NB4 (cell line): ENCODE measurements around the gene GPR26.

ENCODE experiments used
- DNase-seq: peaks from one replicate; pipeline ENCODE4 v3.0.0; 2010; ENCODE audit warnings: low read depth
- H3K4me3 ChIP-seq: one replicate; pipeline ENCODE4 v1.5.1; 2011; ENCODE audit warnings: mild to moderate bottlenecking, low read depth, low read length, moderate library complexity
- CTCF ChIP-seq: IDR thresholded peaks from one replicate; pipeline ENCODE4 v1.5.1; 2012; ENCODE audit warnings: low read depth, low read length
- MAX ChIP-seq: IDR thresholded peaks from 2 replicates; pipeline ENCODE4 v1.6.1; 2011; ENCODE audit warnings: low read depth, low read length
- MYC ChIP-seq: IDR thresholded peaks from 2 replicates; pipeline ENCODE4 v1.6.1; 2011; ENCODE audit warnings: low read depth, low read length
- POLR2A ChIP-seq: IDR thresholded peaks from 2 replicates; pipeline ENCODE4 v1.6.1; 2011; ENCODE audit warnings: mild to moderate bottlenecking; ENCODE audit not compliant: insufficient read length; ENCODE audit errors: extremely low read depth

GPR26 gene

GRCh38 chr10:123649676-123650075 lies 16.5 kb upstream of the GPR26 start:
- DNase-seq, result no peak

DNA sequence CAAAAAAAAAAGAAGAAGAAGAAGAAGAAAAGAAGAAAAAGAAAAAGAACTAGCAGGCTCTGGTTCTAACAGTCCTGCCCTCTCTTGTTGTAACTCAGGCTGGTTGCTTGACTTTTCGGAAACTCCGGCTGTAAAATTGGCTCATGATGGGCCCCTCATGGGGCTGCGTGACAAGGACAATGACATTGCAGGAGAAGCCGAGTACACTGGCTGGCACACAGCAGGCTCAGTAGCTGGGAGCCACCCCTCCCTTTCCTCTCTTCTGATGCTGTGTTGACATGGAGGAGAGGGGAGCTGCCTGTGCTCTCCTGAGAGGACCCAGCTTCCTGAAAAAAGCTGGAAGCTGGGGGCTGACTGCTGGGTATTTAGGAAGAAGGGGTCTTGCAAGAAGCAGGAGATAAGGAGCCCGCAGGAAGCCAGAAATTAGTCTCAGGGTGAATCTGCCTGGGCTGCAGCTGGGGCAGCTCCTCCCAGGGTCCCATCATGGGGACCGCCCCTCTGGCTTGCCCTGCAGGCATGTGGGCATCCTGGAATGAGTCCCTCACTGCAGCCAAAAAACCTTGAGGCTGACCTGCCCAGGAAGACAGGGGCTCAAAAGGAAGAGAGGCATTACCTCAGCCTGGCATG lies 14.6 kb upstream of the GPR26 start:
- TF ChIP-seq POLR2A (no peak), CTCF (no peak), MAX (no peak), MYC (no peak)
- H3K4me3 ChIP-seq, result no peak overlapping the region
- DNase-seq, result no peak

More at GRCh38 chr10:123649676-123650075, 16.5 kb upstream of the GPR26 start:
- H3K4me3 ChIP-seq, result no peak overlapping the region
- no peak for TF ChIP-seq MYC
- TF ChIP-seq MAX, result no peak
- TF ChIP-seq POLR2A, result no peak
- no peak for TF ChIP-seq CTCF

DNA sequence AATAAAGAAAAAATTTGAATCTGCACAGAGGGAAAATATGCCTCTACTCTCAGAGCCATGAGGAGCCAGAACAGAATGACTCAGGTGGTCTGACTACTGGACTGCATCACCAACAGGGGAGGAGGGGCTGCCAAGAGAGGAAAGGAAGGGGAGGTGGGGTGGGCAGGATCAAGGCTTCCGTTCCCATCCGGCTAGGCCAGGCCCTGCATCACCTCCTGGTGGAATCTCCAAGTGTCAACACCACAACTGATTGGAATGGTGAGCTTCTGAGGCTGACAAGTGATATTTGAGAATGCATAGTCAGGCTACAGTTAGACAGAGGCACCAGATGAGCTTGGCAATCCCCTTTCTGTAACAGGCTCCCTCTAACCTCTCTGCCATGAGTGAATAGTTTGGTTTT lies 10.4 kb upstream of the GPR26 start:
- H3K4me3 ChIP-seq, result no peak overlapping the region
- TF ChIP-seq MAX (no peak), CTCF (no peak), MYC (no peak), POLR2A (no peak)
- no peak for DNase-seq

- TF ChIP-seq CTCF, result peak; percentile 12
- TF ChIP-seq MAX, result no peak
- no peak overlapping the region for H3K4me3 ChIP-seq
- peak; percentile 10 for DNase-seq
Observed at GRCh38 chr10:123663522-123663921, 2.6 kb upstream of the GPR26 start.

DNA sequence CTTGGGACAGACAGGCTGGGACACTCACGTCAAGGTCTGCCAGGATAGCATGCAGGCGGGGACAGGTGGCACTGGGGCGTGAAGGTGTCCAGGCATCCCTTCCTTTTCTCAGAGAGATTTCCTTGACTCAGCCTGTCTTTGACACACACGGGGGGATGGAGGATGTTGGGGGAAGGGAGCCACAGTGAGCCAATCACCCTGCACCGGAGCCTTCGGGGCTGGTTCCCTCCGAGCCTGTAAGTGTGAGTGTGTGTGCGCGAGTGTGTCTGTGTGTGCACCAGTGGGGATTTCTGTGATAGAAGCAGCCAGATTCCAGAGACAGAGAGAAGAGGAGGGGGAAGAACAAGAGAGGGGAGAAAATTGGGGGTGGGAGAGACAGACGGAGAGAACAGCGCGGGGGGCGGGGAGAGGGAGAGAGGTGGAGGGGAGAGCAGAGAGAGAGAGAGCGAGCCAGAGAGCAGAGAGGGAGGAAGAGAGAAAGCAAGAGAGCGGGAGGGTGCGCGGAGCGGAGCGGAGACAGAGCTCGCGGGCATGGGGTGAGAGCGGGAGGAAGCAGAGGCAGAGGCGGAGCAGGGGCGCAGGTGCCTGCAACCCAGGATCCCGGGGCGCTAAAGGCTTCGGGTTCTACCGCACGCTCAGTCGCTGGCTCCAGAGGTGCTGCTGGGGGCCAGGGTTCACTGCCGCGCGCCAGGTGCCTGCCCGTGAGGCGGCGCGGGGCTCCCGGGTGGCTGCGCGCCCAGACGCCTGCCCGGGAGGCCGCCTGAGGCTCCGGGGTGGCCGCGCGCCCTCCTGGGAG lies 466 bp upstream of the GPR26 start:
- no peak overlapping the region for H3K4me3 ChIP-seq
- DNase-seq, result no peak
- TF ChIP-seq POLR2A, result no peak

GRCh38 chr10:123669886-123670285 lies 3.7 kb downstream of the GPR26 start:
- TF ChIP-seq POLR2A, result no peak
- TF ChIP-seq MAX, result no peak
- TF ChIP-seq MYC, result no peak
- no peak for TF ChIP-seq CTCF
- no peak for DNase-seq
- no peak overlapping the region for H3K4me3 ChIP-seq
